ENCODE measurements around the gene PBX2. TPM values are rescaled to one million over a fixed set of nuclear protein-coding genes. Genes with fewer than 3 reads are reported as not detected.
A peak's percentile ranks its signal among the peaks of the same experiment; 100 is the strongest.

The PBX2 gene
- total RNA-seq, 6 experiments from 2014 or later: 50.7 to 61.4 (median 56.2) TPM

- DNase-seq: no peak
- H3K9me3 Mint-ChIP-seq: no peaks in the 10 kb centered on the region
- H3K36me3 Mint-ChIP-seq (ENCODE audit: low read depth): peaks cover 27% of the 10 kb centered on the region
- H3K27ac Mint-ChIP-seq: no peak overlapping the region
- H3K4me3 Mint-ChIP-seq: peak overlapping the region; percentile 96
- no peak for TF ChIP-seq CTCF (IDR thresholded peaks at IDR 0.05)
- H3K27me3 Mint-ChIP-seq (ENCODE audit: insufficient read depth): peaks cover 3% of the 10 kb centered on the region; the same call in 1 of the 2 replicates
- peaks cover 77% of the 10 kb centered on the region for H3K4me1 Mint-ChIP-seq (ENCODE audit: low read depth)
These were observed 15.6 kb downstream of the PBX2 start for GRCh38 chr6:32174416-32174815.

GRCh38 chr6:32173051-32173727 is 16.8 kb downstream of the PBX2 start:
- peaks cover 7% of the 10 kb centered on the region for H3K27me3 Mint-ChIP-seq (ENCODE audit: insufficient read depth)
- H3K9me3 Mint-ChIP-seq: no peaks in the 10 kb centered on the region
- DNase-seq: no peak
- peaks cover 28% of the 10 kb centered on the region for H3K36me3 Mint-ChIP-seq (ENCODE audit: low read depth)
- no peak overlapping the region; the same call in 1 of the 2 replicates for H3K4me3 Mint-ChIP-seq
- peaks cover 80% of the 10 kb centered on the region for H3K4me1 Mint-ChIP-seq (ENCODE audit: low read depth)
- 0 out of 2 replicates have a peak overlapping the region, but pooled peaks have one; percentile 3 for H3K27ac Mint-ChIP-seq
- no peak for TF ChIP-seq CTCF (IDR thresholded peaks at IDR 0.05)

GRCh38 chr6:32171234-32171633 is 18.8 kb downstream of the PBX2 start:
- peaks cover 34% of the 10 kb centered on the region for H3K36me3 Mint-ChIP-seq (ENCODE audit: low read depth)
- peaks cover 67% of the 10 kb centered on the region for H3K4me1 Mint-ChIP-seq (ENCODE audit: low read depth)
- DNase-seq: no peak
- H3K27me3 Mint-ChIP-seq (ENCODE audit: insufficient read depth): peaks cover 7% of the 10 kb centered on the region
- H3K27ac Mint-ChIP-seq: peak overlapping the region; percentile 21; the same call in 1 of the 2 replicates
- no peaks in the 10 kb centered on the region for H3K9me3 Mint-ChIP-seq
- TF ChIP-seq CTCF (IDR thresholded peaks at IDR 0.05): no peak
- no peak overlapping the region for H3K4me3 Mint-ChIP-seq

- peaks cover 64% of the 10 kb centered on the region for H3K4me1 Mint-ChIP-seq (ENCODE audit: low read depth)
- H3K27me3 Mint-ChIP-seq (ENCODE audit: insufficient read depth): peaks cover 7% of the 10 kb centered on the region
- DNase-seq: no peak
- TF ChIP-seq CTCF (IDR thresholded peaks at IDR 0.05): no peak
- peak overlapping the region; percentile 49 for H3K27ac Mint-ChIP-seq
- H3K4me3 Mint-ChIP-seq: no peak overlapping the region
- no peaks in the 10 kb centered on the region for H3K9me3 Mint-ChIP-seq
- H3K36me3 Mint-ChIP-seq (ENCODE audit: low read depth): peaks cover 34% of the 10 kb centered on the region
These were observed 19.7 kb downstream of the PBX2 start for GRCh38 chr6:32170294-32170693.

- H3K9me3 Mint-ChIP-seq: no peaks in the 10 kb centered on the region
- peaks cover 9% of the 10 kb centered on the region for H3K27me3 Mint-ChIP-seq (ENCODE audit: insufficient read depth)
- peak overlapping the region; percentile 61 for H3K27ac Mint-ChIP-seq
- peaks cover 52% of the 10 kb centered on the region for H3K4me1 Mint-ChIP-seq (ENCODE audit: low read depth)
- DNase-seq: no peak
- H3K4me3 Mint-ChIP-seq: no peak overlapping the region
- H3K36me3 Mint-ChIP-seq (ENCODE audit: low read depth): peaks cover 34% of the 10 kb centered on the region
- TF ChIP-seq CTCF (IDR thresholded peaks at IDR 0.05): no peak
These were observed 21.0 kb downstream of the PBX2 start for GRCh38 chr6:32168807-32169591.

Measured in HFFc6 (cell line).